GM12878 (cell line): ENCODE measurements around the gene GPR153. TPM values are rescaled to one million over a fixed set of nuclear protein-coding genes. Genes with fewer than 3 reads are reported as not detected.

Experiments
- ATAC-seq: fragments of 200-7000 bp; cut with Tn5 transposase; 3 replicates; pipeline ENCODE4 v1.9.1; 2020; ENCODE audit warnings: mild to moderate bottlenecking, moderate library complexity
- BruUV-seq: library from RNA; stranded (reverse); fragments of 400-500 nt; replicated peaks from 2 replicates; lab custom pipeline; 2021; lab: Mats Ljungman, UMichigan
- CTCF ChIA-PET: fragments of 300-600 bp; sonication (Branson Sonifier 250); formaldehyde crosslinking; extraction: SDS; loops from one replicate; lab custom pipeline; 2021; ENCODE audit warnings: inconsistent platforms; lab: Yijun Ruan, JAX
- POLR2A ChIA-PET: fragments of 350-600 bp; formaldehyde crosslinking; extraction: SDS; loops from one replicate; lab custom pipeline; 2021; ENCODE audit warnings: inconsistent platforms; lab: Charles Lee
- RAD21 ChIA-PET: fragments of 300-600 bp; sonication (Branson Sonifier 250); formaldehyde crosslinking; loops from one replicate; lab custom pipeline; 2023; ENCODE audit warnings: antibody characterized with exemption; ENCODE audit not compliant: unreplicated experiment; lab: Charles Lee
- SMC1A ChIA-PET: fragments of 300-600 bp; sonication (Branson Sonifier 250); formaldehyde crosslinking; loops from one replicate; lab custom pipeline; 2023; ENCODE audit not compliant: unreplicated experiment, uncharacterized antibody; lab: Charles Lee
- DNase-seq: peaks from one replicate; pipeline ENCODE4 v3.0.0-alpha.2; 2011; ENCODE audit warnings: low read depth, low spot score
- FAIRE-seq: peaks from 3 replicates; lab custom pipeline; 2011; peaks lifted over from hg19 to GRCh38; lab: Jason Lieb, UNC
- H2AFZ ChIP-seq: 2 replicates; pipeline ENCODE4 v1.6.0; 2011; ENCODE audit warnings: low read depth, low read length, control low read depth; ENCODE audit not compliant: control insufficient read depth
- H3K27ac ChIP-seq: 2 replicates; pipeline ENCODE4 v1.5.1; 2011; ENCODE audit warnings: control low read depth; ENCODE audit not compliant: control insufficient read depth, insufficient read depth
- H3K27me3 ChIP-seq, 2 experiments: replicated peaks in 1 of 2; 2 replicates each; pipeline versions ENCODE4 v1.6.0 to v1.6.1; 2011; ENCODE audit warnings: low read length in 1 of 2; ENCODE audit not compliant: control insufficient read depth in 2 of 2, insufficient read depth in 2 of 2
- H3K36me3 ChIP-seq, 2 experiments: 2 replicates each; pipeline ENCODE4 v1.5.1; 2011; ENCODE audit warnings: low read length in 1 of 2; ENCODE audit not compliant: control insufficient read depth in 2 of 2, insufficient read depth in 2 of 2
- H3K4me1 ChIP-seq: 2 replicates; pipeline ENCODE4 v1.6.1; 2011; ENCODE audit warnings: mild to moderate bottlenecking, low read length, moderate library complexity, mixed read lengths; ENCODE audit not compliant: control insufficient read depth, insufficient read depth
- H3K4me2 ChIP-seq: 2 replicates; pipeline ENCODE4 v1.6.0; 2011; ENCODE audit warnings: control low read depth; ENCODE audit not compliant: control insufficient read depth, insufficient read depth
- H3K4me3 ChIP-seq: fragments of 200-600 bp; sonication (generic); 2 replicates; pipeline ENCODE4 v1.5.1; 2016
- H3K79me2 ChIP-seq: 2 replicates; pipeline ENCODE4 v1.6.0; 2011; ENCODE audit warnings: low read length; ENCODE audit not compliant: control insufficient read depth, insufficient read depth
- H3K9ac ChIP-seq: 2 replicates; pipeline ENCODE4 v1.8.0; 2011; ENCODE audit warnings: low read length, control low read depth, mixed read lengths; ENCODE audit not compliant: control insufficient read depth, insufficient read depth
- H3K9me3 ChIP-seq: replicated peaks from 3 replicates; pipeline ENCODE4 v1.5.1; 2011; ENCODE audit warnings: mild to moderate bottlenecking, low read length; ENCODE audit not compliant: control insufficient read depth, insufficient read depth
- H4K20me1 ChIP-seq: 2 replicates; pipeline ENCODE4 v1.6.0; 2011; ENCODE audit not compliant: control insufficient read depth, insufficient read depth
- CREM ChIP-seq: IDR thresholded peaks from 2 replicates; pipeline ENCODE4 v1.6.1; 2014; ENCODE audit warnings: antibody characterized with exemption, low read depth
- SUPT20H ChIP-seq: IDR thresholded peaks from 2 replicates; pipeline ENCODE4 v1.6.1; 2011; ENCODE audit warnings: low read depth, mild to moderate bottlenecking, low read length, moderate library complexity, borderline replicate concordance; ENCODE audit not compliant: control insufficient read depth
- ZBTB33 ChIP-seq: fragments of 450-650 bp; IDR thresholded peaks from 2 replicates; pipeline ENCODE4 v1.6.1; 2017; ENCODE audit warnings: mild to moderate bottlenecking
- ZNF207 ChIP-seq: fragments of 450-650 bp; IDR thresholded peaks from 2 replicates; pipeline ENCODE4 v1.6.1; 2014; ENCODE audit warnings: antibody characterized with exemption, mild to moderate bottlenecking, borderline replicate concordance
- WGBS: methylation state at CpG from one replicate; pipeline ENCODE4 v1.1.6; 2016; ENCODE audit warnings: low lambda C conversion rate; ENCODE audit not compliant: insufficient replicate concordance, insufficient coverage; ENCODE audit errors: missing lambda C conversion rate; 5-methylcytosine and 5-hydroxymethylcytosine counted together
- in situ Hi-C: fragments of 300-500 bp; cut with MboI; formaldehyde crosslinking; loops from 9 replicates; pipeline ENCODE4 v1.14.3; 2018; ENCODE audit warnings: mixed read lengths
- intact Hi-C: fragments of 100-400 bp; cut with micrococcal nuclease; formaldehyde crosslinking; loops from one replicate; pipeline ENCODE4 v1.14.2; 2022; ENCODE audit not compliant: unreplicated experiment
- polyA plus RNA-seq, 11 experiments: library from polyadenylated mRNA; depleted of rRNA in 4 of 11; unstranded in 6 of 11; stranded (reverse) in 5 of 11; fragments of >200 nt; fragmentation: Nextera tagmentation in 4 of 11; fragmentation: Illumina TruSeq in 1 of 11; extraction: Ambion mirVana in 4 of 11; extraction: Trizol in 1 of 11; gene quantifications; 1 replicate in 1 of 11; 2 replicates in 10 of 11; pipeline versions ENCODE4 v1.2.1 to v1.2.3, GENCODE V29; 2011 to 2016; ENCODE audit warnings: inconsistent platforms in 2 of 11, missing spikeins in 2 of 11, low read depth in 1 of 11
- total RNA-seq, 4 experiments: library from RNA; depleted of rRNA in 3 of 4; stranded (reverse); fragments of >200 nt in 3 of 4; fragmentation: Illumina TruSeq in 1 of 4; extraction: Trizol in 1 of 4; gene quantifications; 2 replicates each; pipeline versions ENCODE4 v1.2.1 to v1.2.3, GENCODE V29; 2013 to 2021

GPR153 gene
- total and polyA plus RNA-seq, 10 of the 15 experiments (the other 5 are each of a cell fraction or from before 2014, with no cell fraction given) = 0.04 to 2.2 (median 0.54) TPM

GRCh38 chr1:6270401-6270800 is 9.5 kb upstream of the GPR153 start (continued):
- TF ChIP-seq ZBTB33 = no peak
- TF ChIP-seq SUPT20H = no peak
- TF ChIP-seq, all 136 proteins: peak for 0

- no peak for FAIRE-seq
- intact Hi-C loops = no loop called here
- H3K9me3 ChIP-seq = no peaks in the 10 kb centered on the region
- H3K4me2 ChIP-seq = no peak overlapping the region
- ChIA-PET POLR2A (no interaction called here), CTCF (no interaction called here), SMC1A (no interaction called here), RAD21 (no interaction called here)
- H3K9ac ChIP-seq = no peak overlapping the region
- H3K27ac ChIP-seq = no peak overlapping the region
- H3K4me3 ChIP-seq = no peak overlapping the region
- H4K20me1 ChIP-seq = no peaks in the 10 kb centered on the region; the same call in 1 of the 2 replicates
- no peaks in the 10 kb centered on the region for H3K79me2 ChIP-seq
- H2AFZ ChIP-seq = no peak overlapping the region
- in situ Hi-C loops = no loop called here
- no peak for TF ChIP-seq CREM
- no peak for TF ChIP-seq ZNF207
- BruUV-seq = no TSS peak
- 88% methylated on average over 22 of the region's 22 CpGs for WGBS
- H3K27me3 ChIP-seq = no peaks in the 10 kb centered on the region
- ATAC-seq = no peak
- H3K4me1 ChIP-seq = no peaks in the 10 kb centered on the region
- H3K36me3 ChIP-seq = peaks cover 0 to 7% of the 10 kb centered on the region in 2 experiments; a peak in 2 of 4 replicates
- no peak for DNase-seq
Observed at GRCh38 chr1:6269720-6270400, 9.0 kb upstream of the GPR153 start.
